GM03348 (cell line): ENCODE results near the gene OR51T1.
A peak's percentile ranks its signal among the peaks of the same experiment; 100 is the strongest.
"Not testable (repeated sequence)": the region's sequence is repeated elsewhere in the genome, so short reads cannot be mapped to it uniquely, and the experiment has no call there.

ENCODE experiments used
- DNase-seq: peaks from one replicate; pipeline ENCODE4 v3.0.0; 2012; ENCODE audit warnings: low spot score

The OR51T1 gene, protein sequence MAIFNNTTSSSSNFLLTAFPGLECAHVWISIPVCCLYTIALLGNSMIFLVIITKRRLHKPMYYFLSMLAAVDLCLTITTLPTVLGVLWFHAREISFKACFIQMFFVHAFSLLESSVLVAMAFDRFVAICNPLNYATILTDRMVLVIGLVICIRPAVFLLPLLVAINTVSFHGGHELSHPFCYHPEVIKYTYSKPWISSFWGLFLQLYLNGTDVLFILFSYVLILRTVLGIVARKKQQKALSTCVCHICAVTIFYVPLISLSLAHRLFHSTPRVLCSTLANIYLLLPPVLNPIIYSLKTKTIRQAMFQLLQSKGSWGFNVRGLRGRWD

DNA sequence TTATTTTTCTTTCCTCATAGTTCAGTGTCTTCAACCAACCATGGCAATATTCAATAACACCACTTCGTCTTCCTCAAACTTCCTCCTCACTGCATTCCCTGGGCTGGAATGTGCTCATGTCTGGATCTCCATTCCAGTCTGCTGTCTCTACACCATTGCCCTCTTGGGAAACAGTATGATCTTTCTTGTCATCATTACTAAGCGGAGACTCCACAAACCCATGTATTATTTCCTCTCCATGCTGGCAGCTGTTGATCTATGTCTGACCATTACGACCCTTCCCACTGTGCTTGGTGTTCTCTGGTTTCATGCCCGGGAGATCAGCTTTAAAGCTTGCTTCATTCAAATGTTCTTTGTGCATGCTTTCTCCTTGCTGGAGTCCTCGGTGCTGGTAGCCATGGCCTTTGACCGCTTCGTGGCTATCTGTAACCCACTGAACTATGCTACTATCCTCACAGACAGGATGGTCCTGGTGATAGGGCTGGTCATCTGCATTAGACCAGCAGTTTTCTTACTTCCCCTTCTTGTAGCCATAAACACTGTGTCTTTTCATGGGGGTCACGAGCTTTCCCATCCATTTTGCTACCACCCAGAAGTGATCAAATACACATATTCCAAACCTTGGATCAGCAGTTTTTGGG is at the start of gene OR51T1:
Gene OR51T1 (plus strand): TSS at position 41 of the 641 bp plus-strand sequence. CDS start 0 bp downstream, at position 41.
- no peak for DNase-seq

DNA sequence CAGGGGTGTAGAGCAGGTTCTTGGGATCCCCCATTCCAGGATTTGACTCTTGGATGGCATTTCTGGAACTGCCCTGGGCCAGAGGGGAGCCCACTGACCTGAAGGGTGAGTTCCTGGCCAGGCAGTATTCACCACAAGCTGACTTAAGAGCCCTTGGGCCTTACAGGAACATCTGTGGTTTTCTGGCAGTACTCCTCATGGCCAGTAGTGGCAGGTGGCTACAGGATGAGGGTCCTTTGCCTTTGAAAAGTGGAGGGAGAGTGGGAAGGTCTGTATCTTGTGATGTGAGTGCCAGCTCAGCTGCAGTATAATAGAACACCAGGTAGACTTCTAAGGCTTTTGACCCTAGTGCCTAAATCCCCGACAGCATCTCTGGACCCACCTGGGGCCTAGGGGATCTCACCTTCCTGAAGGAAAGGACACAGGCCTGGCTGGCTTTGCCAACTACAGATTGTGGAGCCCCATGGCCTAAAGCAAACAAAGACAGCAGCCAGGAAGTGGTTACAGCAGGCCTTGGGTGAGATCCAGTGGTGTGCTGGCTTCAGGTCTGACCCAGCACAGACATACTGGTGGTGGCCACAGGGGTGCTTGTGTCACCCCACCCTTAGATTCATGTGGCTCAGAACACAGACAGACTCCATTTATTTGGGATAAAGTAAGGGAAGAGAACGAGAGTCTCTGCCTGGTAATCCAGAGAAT is 41.7 kb upstream of the OR51T1 start:
- no peak for DNase-seq

DNA sequence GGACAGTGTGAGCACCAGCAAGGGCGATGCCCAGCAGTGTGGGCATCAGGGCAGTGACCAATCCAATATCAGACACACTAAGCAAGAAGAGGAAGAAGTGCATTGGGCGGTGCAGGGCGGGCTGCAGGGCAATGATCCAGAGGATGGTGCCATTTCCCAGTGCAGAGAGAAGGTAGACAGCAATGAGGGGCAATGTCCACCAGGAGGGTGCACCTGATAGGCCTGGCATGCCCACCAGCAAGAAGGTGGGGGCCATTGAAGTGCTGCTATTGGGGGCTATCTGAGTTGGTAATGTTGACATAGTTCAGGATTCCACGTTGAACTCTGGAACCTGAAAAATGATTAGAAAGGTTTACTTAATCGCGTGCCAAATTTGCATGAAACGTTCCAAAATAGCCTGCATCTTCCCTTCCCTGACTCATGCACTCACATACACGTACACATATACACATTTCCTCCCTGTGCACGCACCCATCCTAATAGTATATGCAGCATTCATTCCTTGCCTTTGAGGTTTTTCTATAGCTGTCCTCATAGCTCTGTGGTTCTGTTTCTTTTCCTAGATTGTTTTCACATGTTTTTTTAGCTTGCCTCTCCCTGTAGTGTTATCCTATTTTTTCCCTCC is 32.7 kb upstream of the OR51T1 start, which contains the start of gene OR51S1:
Gene OR51S1 (minus strand): TSS at position 301 of the 625 bp plus-strand sequence. CDS start 0 bp downstream, at position 301.
- no peak for DNase-seq

DNA sequence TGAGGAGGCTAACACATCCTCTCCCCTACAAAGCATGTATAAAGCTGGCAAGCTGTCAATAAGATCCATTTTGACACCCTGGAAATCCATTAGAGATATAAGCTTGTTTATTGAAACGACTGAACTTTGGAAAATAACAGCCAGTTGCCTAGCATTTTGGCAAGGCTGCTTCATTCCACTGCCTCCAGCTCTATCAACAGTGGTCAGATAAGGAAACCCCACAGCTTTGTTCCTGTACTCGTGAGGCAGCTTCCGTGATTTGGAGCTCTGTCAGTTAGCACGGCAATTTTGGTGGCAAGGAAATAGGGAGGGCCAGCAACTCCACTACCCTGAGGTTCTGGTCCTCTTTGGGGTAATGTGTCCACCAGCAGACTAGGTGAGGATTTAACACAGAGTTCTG is 30.7 kb upstream of the OR51T1 start:
- no peak for DNase-seq

DNA sequence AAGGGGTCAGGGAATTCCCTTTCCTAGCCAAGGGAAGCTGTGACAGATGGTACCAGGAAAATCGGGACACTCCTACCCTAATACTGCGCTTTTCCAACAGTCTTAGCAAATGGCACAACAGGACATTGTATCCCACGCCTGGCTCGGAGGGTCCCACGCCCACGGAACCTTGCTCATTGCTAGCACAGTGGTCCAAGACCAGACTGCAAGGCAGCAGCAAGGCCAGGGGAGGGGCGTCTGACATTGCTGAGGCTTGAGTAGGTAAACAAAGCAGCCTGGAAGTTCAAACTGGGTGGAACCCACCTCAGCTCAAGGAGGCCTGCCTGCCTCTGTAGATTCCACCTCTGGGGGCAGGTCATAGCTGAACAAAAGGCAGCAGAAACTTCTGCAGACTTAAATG is 27.4 kb upstream of the OR51T1 start:
- not testable (repeated sequence) for DNase-seq

DNA sequence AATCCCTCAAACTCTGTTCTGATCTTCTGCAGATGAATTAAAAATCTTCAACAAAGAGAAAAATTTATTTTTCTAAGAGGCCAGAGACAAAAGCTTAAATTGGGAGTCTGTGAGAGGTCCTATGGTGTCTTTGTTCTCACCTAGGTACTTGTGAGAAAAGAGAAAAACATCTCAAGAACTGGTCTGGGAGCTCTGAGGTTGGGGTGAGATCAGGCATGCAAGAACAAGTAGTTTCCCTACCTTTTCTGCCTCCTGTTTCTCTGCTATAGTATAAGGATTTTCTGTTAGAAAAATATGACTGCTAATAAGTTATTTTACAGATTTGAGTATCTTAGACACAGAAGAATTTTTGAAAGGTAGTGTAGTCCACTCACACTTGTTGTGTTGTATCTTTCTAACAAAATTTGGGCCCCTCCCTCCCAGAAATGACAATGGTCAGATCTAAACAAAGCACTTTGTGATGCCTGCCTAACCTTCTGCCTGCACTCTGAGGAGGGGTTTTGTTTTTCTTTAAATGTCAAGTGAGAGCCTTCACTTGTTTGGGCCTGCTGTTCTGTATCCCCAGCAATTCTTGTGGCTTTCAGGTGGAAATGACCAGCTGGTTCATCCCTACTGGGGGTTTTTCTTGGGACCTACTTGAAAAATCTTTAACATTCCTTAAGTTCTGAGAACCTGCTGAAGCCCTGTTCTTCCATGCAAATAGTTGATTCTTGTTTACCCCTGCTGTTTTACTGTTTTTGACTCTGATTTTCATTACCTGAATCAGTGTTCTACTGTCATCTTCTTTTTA is 19.1 kb upstream of the OR51T1 start:
- no peak for DNase-seq

DNA sequence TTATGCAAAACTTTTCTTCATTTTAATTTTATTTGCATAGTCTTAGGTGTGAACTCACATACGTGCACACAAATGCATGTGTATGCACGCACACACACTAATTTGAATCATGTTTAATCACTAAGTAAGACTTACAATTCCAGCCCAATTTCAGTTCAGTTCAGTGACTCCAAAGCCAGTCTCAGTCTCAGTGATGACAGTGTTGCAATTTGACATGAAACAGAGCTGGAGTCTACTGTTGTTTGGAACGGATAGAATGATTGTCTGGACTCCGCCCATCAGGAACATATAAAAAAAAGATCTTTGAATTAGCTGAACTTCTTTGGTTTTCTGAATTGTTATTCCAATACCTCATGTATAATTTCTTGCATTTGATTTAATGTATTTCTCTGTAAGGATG is 17.8 kb upstream of the OR51T1 start:
- no peak for DNase-seq

DNA sequence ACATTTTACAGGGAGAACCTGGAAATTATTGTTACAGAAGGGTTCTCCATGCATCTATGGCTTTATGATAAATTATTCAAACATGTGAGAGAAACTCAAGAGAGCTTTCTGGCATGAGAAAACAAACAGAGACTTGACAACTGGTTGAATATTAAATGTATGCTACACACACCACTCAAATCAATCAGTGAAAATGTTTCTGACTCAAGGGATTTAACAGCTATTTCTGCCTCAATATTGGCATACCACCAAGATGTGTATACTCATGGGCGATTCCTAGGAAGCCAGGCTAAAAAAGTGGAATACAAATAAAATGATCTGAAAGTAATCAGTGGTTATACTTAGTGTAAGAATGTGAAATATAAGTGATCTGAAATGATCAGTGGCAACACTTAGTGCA is 15.8 kb upstream of the OR51T1 start:
- DNase-seq = no peak

DNA sequence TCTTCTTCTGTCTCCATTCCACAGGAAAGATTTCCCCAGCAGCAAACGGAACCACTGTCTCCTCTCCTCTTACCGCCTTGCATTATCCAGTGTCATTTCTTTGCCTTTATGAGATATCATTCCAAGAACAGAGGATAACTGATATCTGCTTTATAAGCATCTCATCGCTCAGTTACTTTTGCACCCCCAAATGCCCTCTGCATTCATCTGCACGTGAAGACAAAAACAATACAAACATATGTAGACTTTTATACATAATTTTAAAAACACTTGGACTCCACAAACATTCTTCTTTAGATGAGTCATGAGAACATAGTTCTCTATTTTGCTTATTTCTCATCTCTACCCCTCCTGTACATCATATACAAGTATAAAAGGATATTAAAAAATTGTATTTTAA is 512 bp upstream of the OR51T1 start:
- no peak for DNase-seq

DNA sequence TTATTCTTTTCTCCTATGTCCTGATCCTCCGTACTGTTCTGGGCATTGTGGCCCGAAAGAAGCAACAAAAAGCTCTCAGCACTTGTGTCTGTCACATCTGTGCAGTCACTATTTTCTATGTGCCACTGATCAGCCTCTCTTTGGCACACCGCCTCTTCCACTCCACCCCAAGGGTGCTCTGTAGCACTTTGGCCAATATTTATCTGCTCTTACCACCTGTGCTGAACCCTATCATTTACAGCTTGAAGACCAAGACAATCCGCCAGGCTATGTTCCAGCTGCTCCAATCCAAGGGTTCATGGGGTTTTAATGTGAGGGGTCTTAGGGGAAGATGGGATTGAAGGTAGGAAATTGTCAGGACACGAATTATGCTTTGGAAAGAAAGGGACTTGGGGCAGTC is 843 bp downstream of the OR51T1 start:
- no peak for DNase-seq

DNA sequence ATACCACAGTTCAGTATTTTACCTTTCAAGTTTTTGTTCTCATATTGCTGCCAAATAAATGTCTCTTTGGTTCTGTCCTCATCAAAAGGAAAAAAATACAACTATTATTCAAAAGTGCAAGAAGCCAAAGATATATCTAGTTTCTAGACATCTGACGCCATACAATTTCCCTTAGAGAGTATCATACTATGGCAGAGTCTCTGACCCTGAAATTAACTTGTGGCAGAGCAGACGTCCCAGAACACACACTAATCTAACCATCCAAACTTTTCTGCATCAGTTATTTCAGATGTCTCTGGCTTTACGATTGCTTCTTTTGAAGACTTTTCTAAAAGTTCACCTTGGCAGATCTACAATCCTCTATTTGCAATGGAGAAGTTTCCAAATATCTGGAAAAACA is 2.7 kb downstream of the OR51T1 start:
- DNase-seq = no peak

DNA sequence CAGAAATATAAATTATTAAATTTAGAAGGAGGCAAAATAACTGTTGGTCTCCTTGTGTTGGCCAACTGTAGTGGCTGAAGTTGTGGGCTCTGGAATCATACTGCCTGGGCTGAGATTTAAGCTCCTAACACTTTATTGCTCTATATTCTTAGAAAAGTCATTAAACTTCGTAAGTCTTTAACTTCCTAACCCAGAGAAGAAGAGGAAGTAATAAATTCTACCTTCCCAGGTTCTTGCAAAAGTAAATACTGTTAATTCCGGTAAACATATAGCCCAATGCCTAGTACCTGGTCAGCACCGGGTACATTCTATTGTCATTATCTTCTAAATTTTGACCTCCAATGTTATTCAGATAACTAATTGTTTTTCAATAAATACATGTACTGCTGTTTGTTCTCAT is 4.5 kb downstream of the OR51T1 start:
- no peak for DNase-seq

DNA sequence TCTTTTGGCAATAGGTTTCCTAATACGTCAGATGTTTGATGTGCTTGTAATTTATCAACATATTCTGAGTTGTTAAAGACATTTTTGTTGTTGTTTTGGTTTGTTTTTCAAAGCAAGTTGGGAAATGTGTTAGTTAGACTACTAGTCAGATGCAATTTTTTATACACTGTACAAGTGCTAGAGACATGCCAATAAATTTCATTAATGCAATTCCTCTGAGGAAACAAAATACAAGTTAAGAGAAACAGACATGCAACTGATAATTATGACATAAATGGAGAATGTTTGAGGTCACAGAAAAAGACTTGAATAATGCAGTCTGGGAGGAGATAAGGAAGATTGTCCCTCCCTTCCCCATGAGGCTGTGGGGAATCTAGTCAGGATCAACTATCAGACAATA is 5.9 kb downstream of the OR51T1 start:
- DNase-seq = no peak

DNA sequence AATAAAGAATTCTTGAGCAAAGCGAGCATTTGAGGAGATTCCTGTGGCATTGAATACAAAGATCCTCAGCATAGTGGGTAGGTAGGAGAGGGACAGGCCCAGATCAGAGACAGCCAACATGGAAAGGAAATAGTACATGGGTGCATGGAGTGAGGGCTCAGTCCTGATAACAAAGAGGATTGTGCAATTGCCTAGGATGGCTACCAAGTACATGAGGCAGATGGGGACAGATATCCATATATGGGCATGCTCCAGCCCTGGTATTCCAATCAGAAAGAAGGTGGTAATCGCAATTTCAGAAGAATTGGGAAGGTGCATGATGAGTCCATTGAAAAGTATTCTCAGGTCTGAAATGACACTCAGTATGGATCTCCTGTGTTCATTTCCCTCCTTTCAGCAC is 8.6 kb downstream of the OR51T1 start:
- no peak for DNase-seq

DNA sequence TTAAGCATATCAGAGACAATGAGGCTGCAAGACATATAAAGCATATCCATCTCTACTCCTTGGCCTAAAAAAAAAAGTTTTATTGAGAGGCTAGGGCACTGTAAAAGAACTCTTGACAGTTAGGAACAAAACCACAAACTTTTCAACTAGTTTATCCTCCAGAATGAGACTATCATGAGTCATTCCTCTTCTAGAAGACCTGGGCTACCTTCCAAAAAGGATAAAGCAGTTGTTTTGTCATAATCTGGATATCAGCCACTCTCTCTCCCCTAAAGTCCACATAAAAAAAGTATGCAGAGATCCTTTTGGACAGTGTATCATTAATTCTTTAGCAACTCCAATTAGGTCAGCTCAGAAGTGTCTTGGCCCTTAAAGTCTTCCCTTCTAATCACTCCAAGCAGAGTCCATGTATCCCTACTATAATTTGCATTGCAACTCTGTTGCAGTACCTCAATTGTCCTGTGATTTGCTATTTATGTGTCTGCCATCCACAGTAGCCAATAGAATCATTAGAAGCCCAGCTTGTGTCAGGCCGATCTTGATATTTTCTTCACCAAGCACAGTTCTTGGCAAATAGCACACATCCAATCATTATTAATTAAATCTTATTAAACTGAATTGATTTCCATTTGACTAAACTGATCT is 10.4 kb downstream of the OR51T1 start:
- DNase-seq = peak; percentile 60

DNA sequence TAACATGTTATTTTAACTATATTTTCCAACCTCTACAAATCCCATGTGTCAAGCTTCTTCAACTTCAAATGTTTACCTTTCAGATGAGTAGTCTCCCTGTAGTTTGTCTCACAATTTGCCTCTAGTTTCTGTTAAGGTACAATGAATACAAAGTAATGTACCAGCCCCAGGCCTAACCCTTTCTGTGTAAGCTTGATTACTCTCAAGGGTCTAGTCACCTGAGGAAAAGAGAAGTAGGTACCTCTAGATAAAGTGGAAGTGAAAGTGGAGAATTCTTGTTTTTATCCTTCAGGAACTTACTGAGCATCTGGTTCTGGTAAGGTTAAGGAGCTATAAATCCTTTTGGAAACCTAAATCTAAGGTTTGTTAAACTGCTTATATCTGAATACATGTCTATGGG is 21.8 kb downstream of the OR51T1 start, which contains the start of gene OR51A7:
Gene OR51A7 (plus strand): TSS at position 300 of the 400 bp plus-strand sequence. CDS start 3,587 bp downstream, outside the sequence.
- no peak for DNase-seq

DNA sequence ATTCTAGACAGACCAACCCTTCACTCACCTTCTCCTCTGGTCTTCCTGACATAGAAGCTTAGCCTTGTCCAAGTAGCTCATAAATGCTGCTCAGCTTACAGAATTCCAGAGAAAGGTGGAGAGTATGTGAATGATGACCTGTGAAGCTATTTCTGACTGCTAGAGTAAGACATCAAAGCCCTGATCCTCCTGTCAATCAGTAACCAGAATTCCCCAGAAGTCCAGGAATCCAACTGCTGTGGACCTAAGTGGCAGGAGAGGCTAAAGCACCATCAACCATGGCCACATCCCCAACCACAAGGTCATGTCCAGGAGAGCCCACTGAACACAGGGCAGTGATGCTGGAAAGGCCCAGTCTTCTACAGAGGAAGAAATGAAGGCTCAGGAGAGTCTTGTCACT is 34.9 kb downstream of the OR51T1 start:
- DNase-seq = no peak

DNA sequence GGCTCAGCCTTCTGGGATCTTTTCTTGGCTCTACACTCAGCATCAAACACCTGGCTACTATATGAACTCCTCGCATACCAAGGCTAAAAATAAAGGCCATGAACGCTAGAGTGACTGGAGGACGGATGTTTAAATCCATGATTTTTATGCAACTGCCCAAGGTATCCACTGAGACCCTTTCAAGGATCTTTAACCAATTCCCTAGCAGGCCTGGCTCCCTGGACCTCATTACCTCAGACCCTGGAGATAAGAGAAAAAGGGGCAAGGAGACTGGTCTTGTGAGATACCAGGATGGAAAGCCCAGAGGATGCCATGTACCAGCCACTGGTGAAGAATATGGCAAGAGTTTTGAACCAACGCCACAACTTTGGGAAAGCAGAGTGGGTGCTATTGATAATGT is 37.5 kb downstream of the OR51T1 start, which contains the start of gene OR51G2:
Gene OR51G2 (minus strand): TSS at position 101 of the 400 bp plus-strand sequence. CDS start 3,687 bp downstream, outside the sequence.
- no peak for DNase-seq

DNA sequence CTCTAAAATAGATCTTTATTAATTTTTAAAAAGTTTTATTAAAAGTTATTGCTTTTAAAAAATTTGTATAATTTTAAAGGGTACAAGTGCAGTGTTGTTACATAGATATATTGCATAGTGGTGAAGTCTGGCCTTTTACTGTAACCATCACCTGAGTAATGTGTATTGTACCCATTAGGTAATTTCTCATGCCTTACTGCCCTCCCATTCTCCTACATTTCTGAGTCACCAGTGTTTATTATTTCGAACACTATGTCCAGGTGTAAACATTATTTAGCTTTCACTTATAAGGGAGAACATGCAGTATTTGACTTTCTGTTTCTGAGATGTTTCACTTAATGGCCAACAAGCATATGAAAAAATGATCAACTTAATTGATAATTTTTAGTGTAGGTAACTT is 40.1 kb downstream of the OR51T1 start:
- no peak for DNase-seq

DNA sequence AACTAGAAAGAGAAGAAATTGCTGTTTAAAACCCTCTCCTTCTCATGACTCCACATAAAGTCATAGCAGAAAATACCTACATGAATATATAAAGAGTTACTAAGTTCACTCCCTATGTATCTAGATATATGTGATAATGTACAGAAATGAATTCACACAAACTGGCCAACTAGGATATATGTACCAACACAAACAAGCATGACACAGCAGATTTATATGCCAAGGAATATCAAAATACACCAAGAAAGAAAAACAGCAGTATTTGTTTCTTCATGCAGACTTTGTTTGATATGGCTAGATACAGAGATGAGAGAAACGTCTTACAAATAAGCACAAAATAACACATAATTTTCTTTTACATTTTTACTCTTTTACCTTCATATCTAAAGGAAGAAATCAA is 40.6 kb downstream of the OR51T1 start:
- DNase-seq = no peak

DNA sequence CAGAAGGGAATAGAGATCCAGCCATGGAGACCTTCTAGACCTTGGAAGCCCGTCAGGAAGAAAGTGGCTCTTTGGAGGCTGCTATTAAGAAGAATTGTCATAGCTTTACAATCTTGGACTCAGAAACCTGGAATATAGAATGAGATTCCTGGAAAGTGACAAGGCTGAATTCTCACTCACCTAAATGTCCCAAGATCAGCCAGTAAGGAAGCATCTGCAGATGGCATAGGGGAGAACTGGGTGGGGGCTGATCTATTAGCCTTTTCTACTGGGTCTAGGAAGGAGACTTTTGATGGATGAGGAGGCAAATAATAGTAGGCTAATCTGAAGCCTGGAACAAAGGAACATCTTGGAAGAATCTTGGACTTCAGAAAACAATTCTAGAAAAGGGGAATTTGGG is 42.5 kb downstream of the OR51T1 start, which contains the start of gene OR51G1:
Gene OR51G1 (minus strand): TSS at position 101 of the 400 bp plus-strand sequence. CDS start 0 bp downstream, at position 101.
- no peak for DNase-seq
